Cardiac fibroblast (primary cell): ENCODE results near the gene REXO5.
A peak's percentile ranks its signal among the peaks of the same experiment; 100 is the strongest.

Experiments used
- DNase-seq, 2 donors: peaks; one replicate each; pipeline versions ENCODE4 v3.0.0 to v3.0.0-alpha.2; 2010; ENCODE audit warnings: low read depth in 2 of 2
- H3K4me3 ChIP-seq, 2 donors: replicated peaks in 1 of 2; 1 replicate in 1 of 2; 2 replicates in 1 of 2; pipeline ENCODE4 v1.5.1; 2011; ENCODE audit warnings: low read depth in 2 of 2, low read length in 2 of 2, mild to moderate bottlenecking in 2 of 2, moderate library complexity in 1 of 2
- CTCF ChIP-seq: IDR thresholded peaks from one replicate; pipeline ENCODE4 v1.5.1; 2011; ENCODE audit warnings: low read depth, mild to moderate bottlenecking, low read length, inconsistent platforms

REXO5 gene

GRCh38 chr16:20781697-20782096, 24.6 kb upstream of the REXO5 start:
- TF ChIP-seq CTCF, result no peak
- no peak overlapping the region for H3K4me3 ChIP-seq
- DNase-seq, result no peak

DNA sequence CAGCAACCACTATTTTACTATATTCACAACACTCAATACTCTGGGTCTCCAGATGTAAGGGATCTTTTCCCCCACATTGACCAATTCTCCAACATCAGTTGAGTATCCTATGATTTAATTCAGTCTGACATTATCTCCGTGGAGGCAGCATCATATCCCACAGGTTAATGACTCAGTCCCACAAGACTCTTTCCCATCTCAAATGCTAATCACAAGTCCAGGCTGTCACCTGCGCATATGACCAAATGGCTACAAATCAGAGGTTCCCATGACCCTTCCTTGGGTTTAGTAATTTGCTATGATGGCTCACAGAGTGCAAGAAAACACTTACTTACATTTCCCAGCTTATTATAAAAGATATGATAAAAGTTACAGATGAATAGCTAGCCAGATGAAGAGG, 23.9 kb upstream of the REXO5 start:
- no peak for TF ChIP-seq CTCF
- no peak overlapping the region for H3K4me3 ChIP-seq
- DNase-seq, result no peak

DNA sequence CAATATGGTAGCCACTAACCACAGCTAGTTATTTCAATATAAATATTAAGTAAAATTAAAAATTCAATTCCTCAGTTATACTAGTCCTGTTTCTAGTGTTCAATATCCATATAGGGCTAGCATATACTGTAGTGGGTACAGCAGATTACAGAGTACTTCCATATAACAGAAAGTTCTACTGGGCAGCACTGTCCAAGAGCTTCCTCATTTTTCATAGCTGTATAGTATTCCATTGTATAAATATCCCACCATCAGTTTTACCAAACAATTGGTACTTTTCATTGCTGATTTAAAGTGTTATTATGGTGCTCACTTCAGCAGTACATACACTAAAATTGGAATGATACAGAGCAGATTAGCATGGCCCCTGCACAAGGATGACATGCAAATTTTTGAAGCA, 22.1 kb upstream of the REXO5 start:
- no peak for DNase-seq
- H3K4me3 ChIP-seq, result no peak overlapping the region

GRCh38 chr16:20789130-20789529, 17.2 kb upstream of the REXO5 start:
- no peak overlapping the region for H3K4me3 ChIP-seq
- no peak for DNase-seq
- no peak for TF ChIP-seq CTCF

More for the DNA sequence above, 22.1 kb upstream of the REXO5 start:
- TF ChIP-seq CTCF, result no peak

DNA sequence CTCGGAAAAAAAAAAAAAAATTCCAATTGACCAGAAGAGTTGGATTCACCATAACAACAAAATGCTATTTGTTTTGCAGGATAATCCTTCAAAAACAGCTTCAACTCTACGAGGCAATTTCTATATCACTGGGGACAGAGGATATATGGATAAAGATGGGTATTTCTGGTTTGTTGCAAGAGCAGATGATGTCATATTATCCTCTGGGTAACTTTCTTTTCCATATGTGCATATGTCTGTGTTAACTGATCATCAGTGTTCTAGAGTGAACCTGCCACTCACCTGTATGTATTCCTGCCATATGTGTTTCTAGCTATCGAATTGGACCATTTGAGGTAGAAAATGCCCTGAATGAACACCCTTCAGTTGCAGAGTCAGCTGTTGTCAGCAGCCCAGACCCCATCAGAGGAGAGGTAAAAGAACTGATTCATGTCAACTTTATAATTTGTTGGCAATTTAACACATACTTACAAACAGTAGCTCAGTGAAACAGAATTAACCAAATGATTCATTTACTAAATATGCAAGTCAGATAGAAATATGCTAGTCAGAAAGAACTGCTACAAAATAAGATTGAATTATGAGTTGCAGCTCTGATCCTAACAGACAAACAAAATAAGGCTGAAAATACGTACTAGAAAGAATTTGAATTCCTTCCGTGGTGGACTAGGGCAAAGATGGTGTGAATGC, 14.3 kb upstream of the REXO5 start:
- no peak overlapping the region for H3K4me3 ChIP-seq
- TF ChIP-seq CTCF, result no peak
- DNase-seq, result peak; percentile 1 to 15

- DNase-seq, result no peak
- no peak for TF ChIP-seq CTCF
- no peak overlapping the region for H3K4me3 ChIP-seq
These were observed 8.0 kb upstream of the REXO5 start for GRCh38 chr16:20798364-20798763.

GRCh38 chr16:20799599-20799998, 6.7 kb upstream of the REXO5 start:
- no peak overlapping the region for H3K4me3 ChIP-seq
- peak; percentile 44 for TF ChIP-seq CTCF
- DNase-seq, result peak; percentile 44 to 67
